HEK293 (cell line): Measurements from ENCODE around the gene SLC22A31.

Experiments used
- CTCF ChIA-PET: fragments of 350-600 bp; formaldehyde crosslinking; extraction: SDS; loops from one replicate; lab custom pipeline; 2021; ENCODE audit warnings: antibody characterized with exemption; lab: Yijun Ruan, JAX
- POLR2A ChIA-PET: fragments of 300-600 bp; formaldehyde crosslinking; extraction: SDS; loops from one replicate; lab custom pipeline; 2020; ENCODE audit warnings: antibody characterized with exemption, inconsistent platforms; lab: Yijun Ruan, JAX
- H3K27ac ChIP-seq: fragments of 200-500 bp; sonication (Bioruptor generic); 2 replicates; pipeline ENCODE4 v1.5.1; 2014; ENCODE audit warnings: low read depth, low read length, control low read depth, inconsistent platforms; ENCODE audit errors: extremely low read depth
- H3K36me3 ChIP-seq, 2 experiments: fragments of 200-500 bp in 1 of 2; sonication (Bioruptor generic) in 1 of 2; 1 replicate in 1 of 2; 2 replicates in 1 of 2; pipeline ENCODE4 v1.5.1; 2014 to 2017; ENCODE audit warnings: inconsistent platforms in 2 of 2, low read length in 2 of 2; ENCODE audit not compliant: control insufficient read depth in 2 of 2, insufficient read depth in 1 of 2
- H3K4me1 ChIP-seq: fragments of 200-500 bp; sonication (Bioruptor generic); 2 replicates; pipeline ENCODE4 v1.5.1; 2014; ENCODE audit warnings: mild to moderate bottlenecking, low read length, inconsistent platforms; ENCODE audit not compliant: control insufficient read depth, insufficient read depth
- H3K4me3 ChIP-seq: 2 replicates; pipeline ENCODE4 v1.5.1; 2011; ENCODE audit warnings: low read depth, mild to moderate bottlenecking, control low read depth, low read length, moderate library complexity
- H3K9me3 ChIP-seq: fragments of 200-500 bp; sonication (Bioruptor generic); 2 replicates; pipeline ENCODE4 v1.5.1; 2014; ENCODE audit warnings: low read depth, low read length, inconsistent platforms; ENCODE audit not compliant: control insufficient read depth, insufficient read depth
- BCL11B ChIP-seq: fragments of 450-650 bp; formaldehyde crosslinking; IDR thresholded peaks from 2 replicates; pipeline ENCODE4 v1.5.1; 2016; ENCODE audit warnings: low read depth, missing biosample characterization, missing genetic modification characterization
- EGR2 ChIP-seq: fragments of 450-650 bp; formaldehyde crosslinking; IDR thresholded peaks from 2 replicates; pipeline ENCODE4 v1.5.1; 2016; ENCODE audit warnings: low read depth, missing biosample characterization, missing genetic modification characterization
- HOXA7 ChIP-seq: sonication (generic); formaldehyde crosslinking; IDR thresholded peaks from 2 replicates; pipeline ENCODE4 v1.8.1; 2022; ENCODE audit warnings: missing genetic modification reagents, borderline replicate concordance
- KLF1 ChIP-seq: fragments of 450-650 bp; formaldehyde crosslinking; IDR thresholded peaks from 2 replicates; pipeline ENCODE4 v1.5.1; 2016; ENCODE audit warnings: missing biosample characterization, missing genetic modification characterization
- MYNN ChIP-seq: fragments of 450-650 bp; formaldehyde crosslinking; IDR thresholded peaks from 2 replicates; pipeline ENCODE4 v1.5.1; 2016; ENCODE audit warnings: missing biosample characterization, missing genetic modification characterization, borderline replicate concordance
- SP2 ChIP-seq: fragments of 450-650 bp; formaldehyde crosslinking; IDR thresholded peaks from 2 replicates; pipeline ENCODE4 v1.5.1; 2016; ENCODE audit warnings: missing biosample characterization, missing genetic modification characterization
- SP7 ChIP-seq: fragments of 450-650 bp; formaldehyde crosslinking; IDR thresholded peaks from 2 replicates; pipeline ENCODE4 v1.5.1; 2016; ENCODE audit warnings: missing biosample characterization, missing genetic modification characterization
- ZBTB20 ChIP-seq: fragments of 450-650 bp; formaldehyde crosslinking; IDR thresholded peaks from 2 replicates; pipeline ENCODE4 v1.5.1; 2016; ENCODE audit warnings: missing biosample characterization, missing genetic modification characterization
- ZFHX2 ChIP-seq: fragments of 450-650 bp; formaldehyde crosslinking; conservative IDR thresholded peaks from 2 replicates; pipeline ENCODE4 v1.5.1; 2016; ENCODE audit warnings: missing biosample characterization, missing genetic modification characterization
- ZFP69B ChIP-seq: fragments of 450-650 bp; formaldehyde crosslinking; IDR thresholded peaks from 2 replicates; pipeline ENCODE4 v1.5.1; 2016; ENCODE audit warnings: missing biosample characterization, missing genetic modification characterization
- ZNF184 ChIP-seq: fragments of 450-650 bp; IDR thresholded peaks from 2 replicates; pipeline ENCODE4 v1.5.1; 2018; ENCODE audit warnings: missing biosample characterization, mild to moderate bottlenecking, missing genetic modification characterization
- ZNF423 ChIP-seq: fragments of 450-650 bp; formaldehyde crosslinking; IDR thresholded peaks from 2 replicates; pipeline ENCODE4 v1.5.1; 2016; ENCODE audit warnings: missing biosample characterization, missing genetic modification characterization
- ZNF530 ChIP-seq: fragments of 450-650 bp; formaldehyde crosslinking; IDR thresholded peaks from 2 replicates; pipeline ENCODE4 v1.5.1; 2016; ENCODE audit warnings: low read depth, missing biosample characterization, missing genetic modification characterization
- ZNF548 ChIP-seq: fragments of 450-650 bp; formaldehyde crosslinking; IDR thresholded peaks from 2 replicates; pipeline ENCODE4 v1.5.1; 2016; ENCODE audit warnings: missing biosample characterization, missing genetic modification characterization
- ZNF600 ChIP-seq: fragments of 450-650 bp; formaldehyde crosslinking; IDR thresholded peaks from 2 replicates; pipeline ENCODE4 v1.5.1; 2016; ENCODE audit warnings: missing biosample characterization, missing genetic modification characterization
- ZNF776 ChIP-seq: fragments of 450-650 bp; formaldehyde crosslinking; IDR thresholded peaks from 2 replicates; pipeline ENCODE4 v1.5.0; 2017; ENCODE audit warnings: missing biosample characterization, missing genetic modification characterization, borderline replicate concordance
- TF ChIP-seq, protein P1 (sequence below): fragments of 450-650 bp; formaldehyde crosslinking; IDR thresholded peaks from 2 replicates; pipeline ENCODE4 v1.5.1; 2016; ENCODE audit warnings: missing biosample characterization, missing genetic modification characterization
- TF ChIP-seq, protein P2 (sequence below): fragments of 450-650 bp; formaldehyde crosslinking; IDR thresholded peaks from 2 replicates; pipeline ENCODE4 v1.5.1; 2017; ENCODE audit warnings: missing biosample characterization, missing genetic modification characterization
- TF ChIP-seq, protein P3 (sequence below): fragments of 450-650 bp; formaldehyde crosslinking; conservative IDR thresholded peaks from 2 replicates; pipeline ENCODE4 v1.5.1; 2016; ENCODE audit warnings: low read depth, missing biosample characterization, missing genetic modification characterization
- TF ChIP-seq, protein P4 (sequence below): fragments of 450-650 bp; formaldehyde crosslinking; IDR thresholded peaks from 2 replicates; pipeline ENCODE4 v1.5.1; 2017; ENCODE audit warnings: missing biosample characterization, missing genetic modification characterization
- TF ChIP-seq, protein P5 (sequence below): fragments of 450-650 bp; formaldehyde crosslinking; IDR thresholded peaks from 2 replicates; pipeline ENCODE4 v1.5.1; 2016; ENCODE audit warnings: missing biosample characterization, missing genetic modification characterization
- TF ChIP-seq, protein P6 (sequence below): fragments of 450-650 bp; IDR thresholded peaks from 2 replicates; pipeline ENCODE4 v1.5.1; 2018; ENCODE audit warnings: missing biosample characterization, missing genetic modification characterization

Gene SLC22A31

DNA sequence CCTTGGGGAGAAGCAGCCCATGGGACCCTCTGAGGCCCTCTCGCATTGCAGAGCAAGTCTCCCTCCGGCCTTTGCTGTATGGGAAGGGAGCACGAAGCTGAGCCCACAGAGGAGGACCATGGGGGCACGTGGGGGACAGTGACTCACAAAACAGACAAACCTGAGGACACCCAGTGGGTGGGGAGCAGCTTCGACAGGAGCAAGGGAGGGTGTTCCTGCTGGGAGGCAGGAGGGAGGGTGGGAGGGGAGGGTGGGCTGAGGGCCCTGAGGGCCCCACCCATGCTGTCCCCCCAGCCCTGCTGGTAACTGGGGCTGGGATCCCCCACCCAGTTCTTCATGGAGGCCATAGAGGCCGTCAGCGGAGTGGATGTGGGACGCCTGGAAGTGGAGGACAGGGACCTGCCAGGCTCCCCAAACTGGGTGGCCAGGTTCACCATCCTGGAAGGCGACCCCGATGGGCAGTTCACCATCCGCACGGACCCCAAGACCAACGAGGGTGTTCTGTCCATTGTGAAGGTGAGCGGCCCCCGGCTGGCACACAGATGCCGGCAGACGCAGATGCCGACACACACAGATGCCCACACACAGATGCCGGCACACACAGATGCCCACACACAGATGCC lies 12.5 kb downstream of the SLC22A31 start:
- ChIA-PET CTCF (no interaction called here), POLR2A (no interaction called here)

DNA sequence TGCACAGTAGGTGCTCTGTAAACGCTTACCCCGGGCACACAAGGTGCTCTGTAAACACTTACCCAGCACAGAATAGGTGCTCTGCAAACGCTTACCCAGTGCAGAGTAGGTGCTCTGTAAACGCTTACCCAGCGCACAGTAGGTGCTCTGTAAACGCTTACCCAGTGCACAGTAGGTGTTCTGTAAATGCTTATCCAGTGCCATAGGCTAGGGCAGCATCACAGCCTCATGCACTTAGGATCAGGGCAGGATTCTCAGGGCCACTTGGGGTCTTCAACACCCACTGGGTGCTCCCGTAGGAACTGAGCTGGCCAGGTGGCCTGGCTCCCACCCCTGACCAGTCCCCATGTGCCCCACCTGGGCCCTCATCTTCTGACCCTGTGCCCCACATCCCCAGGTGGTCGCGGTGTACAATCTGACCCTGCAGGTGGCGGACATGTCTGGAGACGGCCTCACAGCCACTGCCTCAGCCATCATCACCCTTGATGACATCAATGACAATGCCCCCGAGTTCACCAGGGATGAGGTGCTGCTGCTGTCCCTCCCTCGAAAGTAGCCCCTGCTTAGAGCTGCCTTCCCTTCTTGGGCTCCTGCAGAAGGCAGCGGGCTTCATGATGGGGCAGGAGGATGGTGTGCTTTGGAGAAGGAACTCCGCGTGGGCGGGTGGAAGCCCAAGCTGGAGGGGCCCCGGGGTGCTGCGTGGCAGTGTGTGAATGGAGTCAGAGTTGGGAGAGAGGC lies 13.1 kb downstream of the SLC22A31 start:
- no peaks in the 10 kb centered on the region for H3K4me1 ChIP-seq
- ChIA-PET CTCF (no interaction called here), POLR2A (no interaction called here)
- H3K36me3 ChIP-seq, result no peaks in the 10 kb centered on the region
- no peak overlapping the region for H3K4me3 ChIP-seq
- no peak overlapping the region for H3K27ac ChIP-seq
- no peaks in the 10 kb centered on the region for H3K9me3 ChIP-seq
- TF ChIP-seq, protein P1, sequence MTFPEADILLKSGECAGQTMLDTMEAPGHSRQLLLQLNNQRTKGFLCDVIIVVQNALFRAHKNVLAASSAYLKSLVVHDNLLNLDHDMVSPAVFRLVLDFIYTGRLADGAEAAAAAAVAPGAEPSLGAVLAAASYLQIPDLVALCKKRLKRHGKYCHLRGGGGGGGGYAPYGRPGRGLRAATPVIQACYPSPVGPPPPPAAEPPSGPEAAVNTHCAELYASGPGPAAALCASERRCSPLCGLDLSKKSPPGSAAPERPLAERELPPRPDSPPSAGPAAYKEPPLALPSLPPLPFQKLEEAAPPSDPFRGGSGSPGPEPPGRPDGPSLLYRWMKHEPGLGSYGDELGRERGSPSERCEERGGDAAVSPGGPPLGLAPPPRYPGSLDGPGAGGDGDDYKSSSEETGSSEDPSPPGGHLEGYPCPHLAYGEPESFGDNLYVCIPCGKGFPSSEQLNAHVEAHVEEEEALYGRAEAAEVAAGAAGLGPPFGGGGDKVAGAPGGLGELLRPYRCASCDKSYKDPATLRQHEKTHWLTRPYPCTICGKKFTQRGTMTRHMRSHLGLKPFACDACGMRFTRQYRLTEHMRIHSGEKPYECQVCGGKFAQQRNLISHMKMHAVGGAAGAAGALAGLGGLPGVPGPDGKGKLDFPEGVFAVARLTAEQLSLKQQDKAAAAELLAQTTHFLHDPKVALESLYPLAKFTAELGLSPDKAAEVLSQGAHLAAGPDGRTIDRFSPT (tag by site-specific recombination), result 0 out of 2 replicates have a peak, but pooled peaks have one; percentile 45
- TF ChIP-seq ZBTB20, result peak; percentile 95
- TF ChIP-seq, protein P2, sequence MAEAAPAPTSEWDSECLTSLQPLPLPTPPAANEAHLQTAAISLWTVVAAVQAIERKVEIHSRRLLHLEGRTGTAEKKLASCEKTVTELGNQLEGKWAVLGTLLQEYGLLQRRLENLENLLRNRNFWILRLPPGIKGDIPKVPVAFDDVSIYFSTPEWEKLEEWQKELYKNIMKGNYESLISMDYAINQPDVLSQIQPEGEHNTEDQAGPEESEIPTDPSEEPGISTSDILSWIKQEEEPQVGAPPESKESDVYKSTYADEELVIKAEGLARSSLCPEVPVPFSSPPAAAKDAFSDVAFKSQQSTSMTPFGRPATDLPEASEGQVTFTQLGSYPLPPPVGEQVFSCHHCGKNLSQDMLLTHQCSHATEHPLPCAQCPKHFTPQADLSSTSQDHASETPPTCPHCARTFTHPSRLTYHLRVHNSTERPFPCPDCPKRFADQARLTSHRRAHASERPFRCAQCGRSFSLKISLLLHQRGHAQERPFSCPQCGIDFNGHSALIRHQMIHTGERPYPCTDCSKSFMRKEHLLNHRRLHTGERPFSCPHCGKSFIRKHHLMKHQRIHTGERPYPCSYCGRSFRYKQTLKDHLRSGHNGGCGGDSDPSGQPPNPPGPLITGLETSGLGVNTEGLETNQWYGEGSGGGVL (tag by site-specific recombination), result no peak
- no peak for TF ChIP-seq ZFP69B
- TF ChIP-seq ZNF548 (tag by site-specific recombination), result no peak
- peak; percentile 66 for TF ChIP-seq ZFHX2 (tag by site-specific recombination)
- TF ChIP-seq, protein P3, sequence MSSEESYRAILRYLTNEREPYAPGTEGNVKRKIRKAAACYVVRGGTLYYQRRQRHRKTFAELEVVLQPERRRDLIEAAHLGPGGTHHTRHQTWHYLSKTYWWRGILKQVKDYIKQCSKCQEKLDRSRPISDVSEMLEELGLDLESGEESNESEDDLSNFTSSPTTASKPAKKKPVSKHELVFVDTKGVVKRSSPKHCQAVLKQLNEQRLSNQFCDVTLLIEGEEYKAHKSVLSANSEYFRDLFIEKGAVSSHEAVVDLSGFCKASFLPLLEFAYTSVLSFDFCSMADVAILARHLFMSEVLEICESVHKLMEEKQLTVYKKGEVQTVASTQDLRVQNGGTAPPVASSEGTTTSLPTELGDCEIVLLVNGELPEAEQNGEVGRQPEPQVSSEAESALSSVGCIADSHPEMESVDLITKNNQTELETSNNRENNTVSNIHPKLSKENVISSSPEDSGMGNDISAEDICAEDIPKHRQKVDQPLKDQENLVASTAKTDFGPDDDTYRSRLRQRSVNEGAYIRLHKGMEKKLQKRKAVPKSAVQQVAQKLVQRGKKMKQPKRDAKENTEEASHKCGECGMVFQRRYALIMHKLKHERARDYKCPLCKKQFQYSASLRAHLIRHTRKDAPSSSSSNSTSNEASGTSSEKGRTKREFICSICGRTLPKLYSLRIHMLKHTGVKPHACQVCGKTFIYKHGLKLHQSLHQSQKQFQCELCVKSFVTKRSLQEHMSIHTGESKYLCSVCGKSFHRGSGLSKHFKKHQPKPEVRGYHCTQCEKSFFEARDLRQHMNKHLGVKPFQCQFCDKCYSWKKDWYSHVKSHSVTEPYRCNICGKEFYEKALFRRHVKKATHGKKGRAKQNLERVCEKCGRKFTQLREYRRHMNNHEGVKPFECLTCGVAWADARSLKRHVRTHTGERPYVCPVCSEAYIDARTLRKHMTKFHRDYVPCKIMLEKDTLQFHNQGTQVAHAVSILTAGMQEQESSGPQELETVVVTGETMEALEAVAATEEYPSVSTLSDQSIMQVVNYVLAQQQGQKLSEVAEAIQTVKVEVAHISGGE, result no peak
- no peak for TF ChIP-seq BCL11B (tag by site-specific recombination)
- TF ChIP-seq, protein P4, sequence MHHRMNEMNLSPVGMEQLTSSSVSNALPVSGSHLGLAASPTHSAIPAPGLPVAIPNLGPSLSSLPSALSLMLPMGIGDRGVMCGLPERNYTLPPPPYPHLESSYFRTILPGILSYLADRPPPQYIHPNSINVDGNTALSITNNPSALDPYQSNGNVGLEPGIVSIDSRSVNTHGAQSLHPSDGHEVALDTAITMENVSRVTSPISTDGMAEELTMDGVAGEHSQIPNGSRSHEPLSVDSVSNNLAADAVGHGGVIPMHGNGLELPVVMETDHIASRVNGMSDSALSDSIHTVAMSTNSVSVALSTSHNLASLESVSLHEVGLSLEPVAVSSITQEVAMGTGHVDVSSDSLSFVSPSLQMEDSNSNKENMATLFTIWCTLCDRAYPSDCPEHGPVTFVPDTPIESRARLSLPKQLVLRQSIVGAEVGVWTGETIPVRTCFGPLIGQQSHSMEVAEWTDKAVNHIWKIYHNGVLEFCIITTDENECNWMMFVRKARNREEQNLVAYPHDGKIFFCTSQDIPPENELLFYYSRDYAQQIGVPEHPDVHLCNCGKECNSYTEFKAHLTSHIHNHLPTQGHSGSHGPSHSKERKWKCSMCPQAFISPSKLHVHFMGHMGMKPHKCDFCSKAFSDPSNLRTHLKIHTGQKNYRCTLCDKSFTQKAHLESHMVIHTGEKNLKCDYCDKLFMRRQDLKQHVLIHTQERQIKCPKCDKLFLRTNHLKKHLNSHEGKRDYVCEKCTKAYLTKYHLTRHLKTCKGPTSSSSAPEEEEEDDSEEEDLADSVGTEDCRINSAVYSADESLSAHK (tag by site-specific recombination), result no peak
- TF ChIP-seq SP7, result no peak
- no peak for TF ChIP-seq ZNF184 (tag by site-specific recombination)
- TF ChIP-seq, protein P5, sequence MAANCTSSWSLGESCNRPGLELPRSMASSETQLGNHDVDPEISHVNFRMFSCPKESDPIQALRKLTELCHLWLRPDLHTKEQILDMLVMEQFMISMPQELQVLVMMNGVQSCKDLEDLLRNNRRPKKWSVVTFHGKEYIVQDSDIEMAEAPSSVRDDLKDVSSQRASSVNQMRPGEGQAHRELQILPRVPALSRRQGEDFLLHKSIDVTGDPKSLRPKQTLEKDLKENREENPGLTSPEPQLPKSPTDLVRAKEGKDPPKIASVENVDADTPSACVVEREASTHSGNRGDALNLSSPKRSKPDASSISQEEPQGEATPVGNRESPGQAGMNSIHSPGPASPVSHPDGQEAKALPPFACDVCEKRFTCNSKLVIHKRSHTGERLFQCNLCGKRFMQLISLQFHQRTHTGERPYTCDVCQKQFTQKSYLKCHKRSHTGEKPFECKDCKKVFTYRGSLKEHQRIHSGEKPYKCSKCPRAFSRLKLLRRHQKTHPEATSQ (tag by site-specific recombination), result no peak
- TF ChIP-seq ZNF600 (tag by site-specific recombination), result 0 out of 2 replicates have a peak, but pooled peaks have one; percentile 25
- no peak for TF ChIP-seq ZNF530

More for the DNA sequence above, 12.5 kb downstream of the SLC22A31 start:
- H3K36me3 ChIP-seq, result no peaks in the 10 kb centered on the region
- no peak for TF ChIP-seq ZNF776 (tag by site-specific recombination)
- TF ChIP-seq SP2 (tag by site-specific recombination), result 0 out of 2 replicates have a peak, but pooled peaks have one; percentile 1
- peak; percentile 27; the same call in 1 of the 2 replicates for TF ChIP-seq KLF1
- TF ChIP-seq MYNN (tag by site-specific recombination), result no peak
- TF ChIP-seq ZFHX2 (tag by site-specific recombination), result 0 out of 2 replicates have a peak, but pooled peaks have one; percentile 7
- peak; percentile 36; the same call in 1 of the 2 replicates for TF ChIP-seq ZNF423 (tag by site-specific recombination)
- TF ChIP-seq HOXA7 (CRISPR knock-in tag), result no peak
- TF ChIP-seq EGR2 (tag by site-specific recombination), result 0 out of 2 replicates have a peak, but pooled peaks have one; percentile 2
- TF ChIP-seq, protein P6, sequence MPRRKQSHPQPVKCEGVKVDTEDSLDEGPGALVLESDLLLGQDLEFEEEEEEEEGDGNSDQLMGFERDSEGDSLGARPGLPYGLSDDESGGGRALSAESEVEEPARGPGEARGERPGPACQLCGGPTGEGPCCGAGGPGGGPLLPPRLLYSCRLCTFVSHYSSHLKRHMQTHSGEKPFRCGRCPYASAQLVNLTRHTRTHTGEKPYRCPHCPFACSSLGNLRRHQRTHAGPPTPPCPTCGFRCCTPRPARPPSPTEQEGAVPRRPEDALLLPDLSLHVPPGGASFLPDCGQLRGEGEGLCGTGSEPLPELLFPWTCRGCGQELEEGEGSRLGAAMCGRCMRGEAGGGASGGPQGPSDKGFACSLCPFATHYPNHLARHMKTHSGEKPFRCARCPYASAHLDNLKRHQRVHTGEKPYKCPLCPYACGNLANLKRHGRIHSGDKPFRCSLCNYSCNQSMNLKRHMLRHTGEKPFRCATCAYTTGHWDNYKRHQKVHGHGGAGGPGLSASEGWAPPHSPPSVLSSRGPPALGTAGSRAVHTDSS (tag by site-specific recombination), result no peak
- TF ChIP-seq, all 188 proteins: peak for 5
- no peaks in the 10 kb centered on the region for H3K9me3 ChIP-seq
- no peak overlapping the region for H3K27ac ChIP-seq
- no peak overlapping the region for H3K4me3 ChIP-seq
- H3K4me1 ChIP-seq, result no peaks in the 10 kb centered on the region
